Measurements from ENCODE around the gene VPS41.

The VPS41 gene

GRCh38 chr7:38840736-38841460 lies 68.1 kb downstream of the VPS41 start:
- ChIA-PET CTCF (interaction anchor here (1.8 kb wide), 1 partner anchor 12 kb away, joined by 4 read pairs; no protein-coding TSS in a partner anchor), POLR2A (no interaction called here)

More at GRCh38 chr7:38840736-38841460, 68.1 kb downstream of the VPS41 start:
- no peak for TF ChIP-seq ZNF785 (tag by site-specific recombination; IDR thresholded peaks at IDR 0.05)
- no peak for TF ChIP-seq MYNN (tag by site-specific recombination; IDR thresholded peaks at IDR 0.05; ENCODE audit: borderline replicate concordance)
- no peak for TF ChIP-seq ZEB2 (tag by site-specific recombination; IDR thresholded peaks at IDR 0.05)
- no peak for TF ChIP-seq ZNF624 (tag by site-specific recombination; IDR thresholded peaks at IDR 0.05)
- TF ChIP-seq PRDM2 (tag by site-specific recombination; IDR thresholded peaks at IDR 0.05; ENCODE audit: borderline replicate concordance): no peak
- TF ChIP-seq ZBTB44 (tag by site-specific recombination; IDR thresholded peaks at IDR 0.05): no peak
- TF ChIP-seq ZNF768 (tag by site-specific recombination; IDR thresholded peaks at IDR 0.05): no peak
- TF ChIP-seq TSHZ1 (tag by site-specific recombination; IDR thresholded peaks at IDR 0.05; ENCODE audit: borderline replicate concordance): no peak
- no peak for TF ChIP-seq ZNF423 (tag by site-specific recombination; IDR thresholded peaks at IDR 0.05)
- no peak for TF ChIP-seq HOXD13 (CRISPR knock-in tag; IDR thresholded peaks at IDR 0.05; ENCODE audit: borderline replicate concordance)
- no peak for TF ChIP-seq ZNF211 (tag by site-specific recombination; IDR thresholded peaks at IDR 0.05; ENCODE audit: low read depth)
- TF ChIP-seq ZNF426 (tag by site-specific recombination; IDR thresholded peaks at IDR 0.05): no peak
- no peak for TF ChIP-seq ZNF670 (tag by site-specific recombination; IDR thresholded peaks at IDR 0.05; ENCODE audit: low read depth)
- Histone ChIP-seq H3K4me1 (ENCODE audit: control insufficient read depth, insufficient read depth, low read length) (no peaks in the 10 kb centered on the region), H3K27ac (ENCODE audit: extremely low read depth, low read depth, low read length) (no peak overlapping the region), H3K9me3 (ENCODE audit: control insufficient read depth, insufficient read depth, low read depth, low read length) (no peaks in the 10 kb centered on the region), H3K4me3 (ENCODE audit: low read depth, low read length) (no peak overlapping the region), H3K36me3 (ENCODE audit: control insufficient read depth in 2 of 2, insufficient read depth in 1 of 2, low read length in 2 of 2) (no peaks in the 10 kb centered on the region)

Measured in HEK293 (cell line).